Measurements from ENCODE around the gene CTBP2.

CTBP2 gene

GRCh38 chr10:125005312-125006187 is 154.8 kb downstream of the CTBP2 start:
- H2BK12ac ChIP-seq (ENCODE audit: low read length) = no peak overlapping the region
- peak overlapping the region; percentile 15 for H2BK5ac ChIP-seq (ENCODE audit: low read length)
- no peak overlapping the region for H2BK120ac ChIP-seq (ENCODE audit: low read depth, low read length)
- H3K4me1 ChIP-seq (ENCODE audit: control insufficient read depth in 2 of 2, insufficient read depth in 1 of 2, low read depth in 1 of 2, low read length in 2 of 2) = peaks cover 12 to 38% of the 10 kb centered on the region in 2 donors
- no peak overlapping the region for H3K4ac ChIP-seq (ENCODE audit: low read length)
- DNase-seq (ENCODE audit: low spot score) = no peak
- no peaks in the 10 kb centered on the region for H3K27me3 ChIP-seq (ENCODE audit: control insufficient read depth in 3 of 3, insufficient read depth in 3 of 3, low read depth in 1 of 3, low read length in 3 of 3)
- H3K9ac ChIP-seq (ENCODE audit: low read depth, low read length, poor library complexity) = no peak overlapping the region
- H3K14ac ChIP-seq (ENCODE audit: low read length) = no peak overlapping the region
- peak overlapping the region; percentile 67 for H3K18ac ChIP-seq (ENCODE audit: low read length)
- no peak overlapping the region for H4K8ac ChIP-seq (ENCODE audit: low read depth, low read length)
- no peak overlapping the region for H3K27ac ChIP-seq (replicated peaks; ENCODE audit: low read length)
- H3K4me2 ChIP-seq (ENCODE audit: insufficient read depth, low read length, poor library complexity, severe bottlenecking) = no peak overlapping the region
- no peak overlapping the region for H4K91ac ChIP-seq (ENCODE audit: low read depth, low read length, poor library complexity)
- peaks cover 0 to 2% of the 10 kb centered on the region in 2 donors for H3K9me3 ChIP-seq (replicated peaks in 1 of 2; ENCODE audit: control insufficient read depth in 2 of 2, insufficient read depth in 1 of 2, low read depth in 1 of 2, low read length in 2 of 2)
- H2BK15ac ChIP-seq (ENCODE audit: low read length) = no peak overlapping the region
- H3K79me1 ChIP-seq (ENCODE audit: low read depth, low read length) = peaks cover 33% of the 10 kb centered on the region
- peaks cover 10 to 56% of the 10 kb centered on the region in 2 donors for H3K36me3 ChIP-seq (replicated peaks in 1 of 2; ENCODE audit: control insufficient read depth in 2 of 2, insufficient read depth in 2 of 2, low read length in 2 of 2)
- no peak overlapping the region for H3K23ac ChIP-seq (ENCODE audit: low read depth, low read length, poor library complexity)
- H2AK5ac ChIP-seq (ENCODE audit: low read depth, low read length) = peak overlapping the region; percentile 42
- WGBS, 2 donors (ENCODE audit: extremely low coverage in 2 of 2, insufficient read length in 2 of 2, insufficient replicate concordance in 1 of 2) = no CpG with 5 or more reads among the region's 36 CpGs
- H3K4me3 ChIP-seq (ENCODE audit: low read length in 2 of 2) = no peak overlapping the region
- H2AFZ ChIP-seq (ENCODE audit: low read length) = no peak overlapping the region

DNA sequence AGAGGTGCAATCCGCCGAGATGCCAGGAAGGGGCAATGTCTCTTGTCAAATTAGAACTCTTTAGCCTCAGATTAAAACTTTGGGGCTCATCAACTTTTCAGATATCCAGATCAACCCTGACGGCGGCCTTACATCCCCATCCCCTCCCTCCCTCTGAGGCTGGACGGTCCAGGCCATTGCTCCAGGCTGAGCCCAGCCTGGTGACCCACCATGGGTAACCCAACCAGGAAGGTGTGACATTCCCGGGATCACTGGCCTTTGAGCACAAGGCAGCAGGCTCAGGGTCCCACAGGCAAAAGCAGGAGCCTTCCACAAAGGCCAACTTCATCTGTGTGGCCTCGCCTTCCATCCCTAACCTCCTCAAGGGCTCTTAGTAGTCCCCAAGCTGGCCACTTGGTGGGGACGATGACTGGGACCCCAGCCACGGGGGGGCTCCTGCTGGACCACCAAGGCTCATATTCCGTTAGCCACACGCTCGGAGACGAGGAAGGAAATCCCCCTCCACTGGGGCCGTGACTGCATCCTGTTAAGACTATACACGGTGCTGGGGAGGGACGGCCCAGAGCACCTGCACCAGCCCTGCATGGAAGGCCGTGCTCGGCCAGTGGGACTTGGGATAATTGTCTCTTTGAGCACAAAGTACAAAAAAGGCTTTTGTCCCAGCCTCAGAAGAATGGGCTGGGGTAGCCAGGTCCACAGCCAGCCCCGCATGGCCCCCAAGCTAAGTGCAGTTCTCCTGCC is 155.6 kb downstream of the CTBP2 start:
- H3K9me3 ChIP-seq (replicated peaks in 1 of 2; ENCODE audit: control insufficient read depth in 2 of 2, insufficient read depth in 1 of 2, low read depth in 1 of 2, low read length in 2 of 2) = no peaks in the 10 kb centered on the region
- no peak overlapping the region for H2BK15ac ChIP-seq (ENCODE audit: low read length)
- peak overlapping the region; percentile 15 for H2BK5ac ChIP-seq (ENCODE audit: low read length)
- no peak for DNase-seq (ENCODE audit: low spot score)
- peaks cover 38% of the 10 kb centered on the region for H3K79me1 ChIP-seq (ENCODE audit: low read depth, low read length)
- H3K23ac ChIP-seq (ENCODE audit: low read depth, low read length, poor library complexity) = no peak overlapping the region
- no peak overlapping the region for H4K8ac ChIP-seq (ENCODE audit: low read depth, low read length)
- peak overlapping the region; percentile 67 for H3K18ac ChIP-seq (ENCODE audit: low read length)
- H2BK120ac ChIP-seq (ENCODE audit: low read depth, low read length) = no peak overlapping the region
- no peak overlapping the region for H3K4me2 ChIP-seq (ENCODE audit: insufficient read depth, low read length, poor library complexity, severe bottlenecking)
- H3K4me1 ChIP-seq (ENCODE audit: control insufficient read depth in 2 of 2, insufficient read depth in 1 of 2, low read depth in 1 of 2, low read length in 2 of 2) = peaks cover 15 to 41% of the 10 kb centered on the region in 2 donors
- H3K4ac ChIP-seq (ENCODE audit: low read length) = no peak overlapping the region
- no CpG with 5 or more reads among the region's 19 CpGs for WGBS, 2 donors (ENCODE audit: extremely low coverage in 2 of 2, insufficient read length in 2 of 2, insufficient replicate concordance in 1 of 2)
- H3K4me3 ChIP-seq (ENCODE audit: low read length in 2 of 2) = no peak overlapping the region
- H4K91ac ChIP-seq (ENCODE audit: low read depth, low read length, poor library complexity) = no peak overlapping the region
- H2BK12ac ChIP-seq (ENCODE audit: low read length) = no peak overlapping the region
- no peak overlapping the region for H3K9ac ChIP-seq (ENCODE audit: low read depth, low read length, poor library complexity)
- no peak overlapping the region for H3K14ac ChIP-seq (ENCODE audit: low read length)
- peaks cover 17 to 60% of the 10 kb centered on the region in 2 donors for H3K36me3 ChIP-seq (replicated peaks in 1 of 2; ENCODE audit: control insufficient read depth in 2 of 2, insufficient read depth in 2 of 2, low read length in 2 of 2)
- peak overlapping the region; percentile 42 for H2AK5ac ChIP-seq (ENCODE audit: low read depth, low read length)
- no peaks in the 10 kb centered on the region for H3K27me3 ChIP-seq (ENCODE audit: control insufficient read depth in 3 of 3, insufficient read depth in 3 of 3, low read depth in 1 of 3, low read length in 3 of 3)
- no peak overlapping the region for H3K27ac ChIP-seq (replicated peaks; ENCODE audit: low read length)
- no peak overlapping the region for H2AFZ ChIP-seq (ENCODE audit: low read length)

DNA sequence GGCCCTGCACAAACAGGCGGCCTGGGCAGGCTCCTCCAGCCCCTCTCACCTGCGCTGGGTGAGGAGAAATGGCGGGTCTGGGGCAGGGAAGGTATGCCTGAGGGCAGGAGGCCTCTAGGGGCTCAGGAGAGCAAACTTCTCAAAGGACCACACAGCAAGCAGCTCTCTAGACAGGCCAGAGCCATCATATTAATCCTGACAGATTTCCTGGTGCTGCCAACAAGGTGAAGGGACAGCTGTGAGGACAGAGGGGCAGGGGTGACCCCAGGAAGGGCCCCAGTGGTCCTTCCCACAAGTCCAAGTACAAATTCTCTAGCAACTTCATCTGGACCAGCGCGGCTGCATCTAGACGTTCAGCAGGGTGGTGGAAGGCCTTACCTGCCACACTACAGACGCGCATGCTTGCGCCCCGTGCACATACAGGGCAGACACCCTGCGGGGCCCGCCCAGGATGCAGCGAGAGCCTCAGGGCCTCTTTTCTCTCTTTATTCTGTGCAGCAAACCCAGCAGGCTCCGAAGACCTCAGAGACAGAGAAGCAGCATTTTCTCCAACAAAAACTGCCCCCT is 156.4 kb downstream of the CTBP2 start:
- H2AK5ac ChIP-seq (ENCODE audit: low read depth, low read length) = no peak overlapping the region
- no peak overlapping the region for H2BK120ac ChIP-seq (ENCODE audit: low read depth, low read length)
- no peak overlapping the region for H3K27ac ChIP-seq (replicated peaks; ENCODE audit: low read length)
- H2BK15ac ChIP-seq (ENCODE audit: low read length) = no peak overlapping the region
- peak overlapping the region; percentile 72 for H4K8ac ChIP-seq (ENCODE audit: low read depth, low read length)
- H2BK12ac ChIP-seq (ENCODE audit: low read length) = no peak overlapping the region
- H3K36me3 ChIP-seq (replicated peaks in 1 of 2; ENCODE audit: control insufficient read depth in 2 of 2, insufficient read depth in 2 of 2, low read length in 2 of 2) = peaks cover 22 to 68% of the 10 kb centered on the region in 2 donors
- H2AFZ ChIP-seq (ENCODE audit: low read length) = no peak overlapping the region
- no peak overlapping the region for H3K4me3 ChIP-seq (ENCODE audit: low read length in 2 of 2)
- DNase-seq (ENCODE audit: low spot score) = no peak
- no peak overlapping the region for H3K4me2 ChIP-seq (ENCODE audit: insufficient read depth, low read length, poor library complexity, severe bottlenecking)
- H3K79me1 ChIP-seq (ENCODE audit: low read depth, low read length) = peaks cover 38% of the 10 kb centered on the region
- H3K4me1 ChIP-seq (ENCODE audit: control insufficient read depth in 2 of 2, insufficient read depth in 1 of 2, low read depth in 1 of 2, low read length in 2 of 2) = peaks cover 15 to 34% of the 10 kb centered on the region in 2 donors
- H3K14ac ChIP-seq (ENCODE audit: low read length) = no peak overlapping the region
- no peaks in the 10 kb centered on the region for H3K9me3 ChIP-seq (replicated peaks in 1 of 2; ENCODE audit: control insufficient read depth in 2 of 2, insufficient read depth in 1 of 2, low read depth in 1 of 2, low read length in 2 of 2)
- no peak overlapping the region for H4K91ac ChIP-seq (ENCODE audit: low read depth, low read length, poor library complexity)
- H3K23ac ChIP-seq (ENCODE audit: low read depth, low read length, poor library complexity) = no peak overlapping the region
- no peak overlapping the region for H3K4ac ChIP-seq (ENCODE audit: low read length)
- peak overlapping the region; percentile 66 for H3K9ac ChIP-seq (ENCODE audit: low read depth, low read length, poor library complexity)
- H2BK5ac ChIP-seq (ENCODE audit: low read length) = no peak overlapping the region
- WGBS, 2 donors (ENCODE audit: extremely low coverage in 2 of 2, insufficient read length in 2 of 2, insufficient replicate concordance in 1 of 2) = no CpG with 5 or more reads among the region's 14 CpGs
- no peaks in the 10 kb centered on the region for H3K27me3 ChIP-seq (ENCODE audit: control insufficient read depth in 3 of 3, insufficient read depth in 3 of 3, low read depth in 1 of 3, low read length in 3 of 3)
- no peak overlapping the region for H3K18ac ChIP-seq (ENCODE audit: low read length)
